ENCODE results near the gene MNT.

The MNT gene

DNA sequence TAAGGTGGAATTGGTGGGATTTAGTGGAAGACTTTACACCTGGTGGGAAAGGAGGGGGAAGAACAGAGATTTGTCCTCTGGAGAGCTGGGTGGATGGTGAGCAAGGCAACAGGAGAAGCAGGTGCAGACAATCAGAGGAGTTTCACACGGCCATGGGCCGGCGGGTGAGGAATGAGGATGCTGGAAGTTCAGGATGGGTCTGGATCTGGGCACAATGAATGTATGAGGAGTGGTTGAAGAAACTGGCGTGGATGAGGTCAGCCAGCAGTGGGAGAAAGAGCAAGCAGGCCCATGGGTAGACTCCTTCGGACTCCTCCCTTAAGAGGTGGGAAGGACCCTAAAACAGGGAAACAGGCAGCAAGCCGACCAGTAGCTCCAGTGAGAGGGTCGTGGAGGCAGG lies 10.1 kb upstream of the MNT start:
- Histone ChIP-seq H3K4me3 (ENCODE audit: low read length) (no peak overlapping the region), H3K36me3 (replicated peaks; ENCODE audit: low read depth, low read length) (peaks cover 13% of the 10 kb centered on the region), H4K20me1 (ENCODE audit: insufficient read depth, low read length) (no peaks in the 10 kb centered on the region), H3K79me2 (ENCODE audit: low read length) (no peaks in the 10 kb centered on the region), H3K4me1 (ENCODE audit: low read length) (no peaks in the 10 kb centered on the region), H2AFZ (ENCODE audit: low read depth, low read length) (no peak overlapping the region), H3K9ac (ENCODE audit: low read length) (no peak overlapping the region), H3K4me2 (ENCODE audit: low read length) (no peak overlapping the region), H3K9me3 (ENCODE audit: insufficient read depth, low read length) (no peaks in the 10 kb centered on the region), H3K27me3 (ENCODE audit: low read depth, low read length) (no peaks in the 10 kb centered on the region), H3K27ac (ENCODE audit: low read length) (no peak overlapping the region)
- TF ChIP-seq CTCF (IDR thresholded peaks at IDR 0.05; ENCODE audit: low read depth, low read length) (no peak), EZH2phosphoT487 (IDR thresholded peaks at IDR 0.05; ENCODE audit: low read depth) (no peak)

- no peak overlapping the region for H3K4me3 ChIP-seq (ENCODE audit: low read length)
Measured at GRCh38 chr17:2406903-2407790, 6.3 kb upstream of the MNT start.

GRCh38 chr17:2406271-2406902 lies 5.5 kb upstream of the MNT start:
- H3K27me3 ChIP-seq (ENCODE audit: low read depth, low read length), result no peaks in the 10 kb centered on the region
- no peak overlapping the region for H3K4me3 ChIP-seq (ENCODE audit: low read length)
- H2AFZ ChIP-seq (ENCODE audit: low read depth, low read length), result no peak overlapping the region
- H3K36me3 ChIP-seq (replicated peaks; ENCODE audit: low read depth, low read length), result peaks cover 5% of the 10 kb centered on the region
- H4K20me1 ChIP-seq (ENCODE audit: insufficient read depth, low read length), result no peaks in the 10 kb centered on the region
- H3K79me2 ChIP-seq (ENCODE audit: low read length), result no peaks in the 10 kb centered on the region
- H3K4me2 ChIP-seq (ENCODE audit: low read length), result no peak overlapping the region
- no peak overlapping the region for H3K27ac ChIP-seq (ENCODE audit: low read length)
- H3K9me3 ChIP-seq (ENCODE audit: insufficient read depth, low read length), result no peaks in the 10 kb centered on the region
- no peak overlapping the region for H3K9ac ChIP-seq (ENCODE audit: low read length)
- peaks cover 4% of the 10 kb centered on the region for H3K4me1 ChIP-seq (ENCODE audit: low read length)
- TF ChIP-seq EZH2phosphoT487 (IDR thresholded peaks at IDR 0.05; ENCODE audit: low read depth) (no peak), CTCF (IDR thresholded peaks at IDR 0.05; ENCODE audit: low read depth, low read length) (no peak)

More at GRCh38 chr17:2406903-2407790, 6.3 kb upstream of the MNT start:
- Histone ChIP-seq H3K4me2 (ENCODE audit: low read length) (no peak overlapping the region), H3K9ac (ENCODE audit: low read length) (no peak overlapping the region), H2AFZ (ENCODE audit: low read depth, low read length) (no peak overlapping the region), H3K36me3 (replicated peaks; ENCODE audit: low read depth, low read length) (peaks cover 5% of the 10 kb centered on the region), H3K9me3 (ENCODE audit: insufficient read depth, low read length) (no peaks in the 10 kb centered on the region), H3K4me1 (ENCODE audit: low read length) (peaks cover 4% of the 10 kb centered on the region), H3K27ac (ENCODE audit: low read length) (no peak overlapping the region), H4K20me1 (ENCODE audit: insufficient read depth, low read length) (no peaks in the 10 kb centered on the region), H3K27me3 (ENCODE audit: low read depth, low read length) (no peaks in the 10 kb centered on the region), H3K79me2 (ENCODE audit: low read length) (no peaks in the 10 kb centered on the region)
- TF ChIP-seq EZH2phosphoT487 (IDR thresholded peaks at IDR 0.05; ENCODE audit: low read depth), result no peak
- TF ChIP-seq CTCF (IDR thresholded peaks at IDR 0.05; ENCODE audit: low read depth, low read length), result no peak

GRCh38 chr17:2405247-2405926 lies 4.5 kb upstream of the MNT start:
- no peak overlapping the region for H2AFZ ChIP-seq (ENCODE audit: low read depth, low read length)
- no peaks in the 10 kb centered on the region for H3K27me3 ChIP-seq (ENCODE audit: low read depth, low read length)
- no peak overlapping the region for H3K4me3 ChIP-seq (ENCODE audit: low read length)
- no peak for TF ChIP-seq EZH2phosphoT487 (IDR thresholded peaks at IDR 0.05; ENCODE audit: low read depth)
- TF ChIP-seq CTCF (IDR thresholded peaks at IDR 0.05; ENCODE audit: low read depth, low read length), result no peak
- no peaks in the 10 kb centered on the region for H3K36me3 ChIP-seq (replicated peaks; ENCODE audit: low read depth, low read length)
- no peak overlapping the region for H3K4me2 ChIP-seq (ENCODE audit: low read length)
- H3K27ac ChIP-seq (ENCODE audit: low read length), result no peak overlapping the region
- no peak overlapping the region for H3K9ac ChIP-seq (ENCODE audit: low read length)
- H3K9me3 ChIP-seq (ENCODE audit: insufficient read depth, low read length), result no peaks in the 10 kb centered on the region
- no peaks in the 10 kb centered on the region for H4K20me1 ChIP-seq (ENCODE audit: insufficient read depth, low read length)
- H3K4me1 ChIP-seq (ENCODE audit: low read length), result peaks cover 4% of the 10 kb centered on the region
- peaks cover 3% of the 10 kb centered on the region; the same call in 1 of the 2 replicates for H3K79me2 ChIP-seq (ENCODE audit: low read length)
